ENCODE results near the gene MAP1LC3B2.

MAP1LC3B2 gene

DNA sequence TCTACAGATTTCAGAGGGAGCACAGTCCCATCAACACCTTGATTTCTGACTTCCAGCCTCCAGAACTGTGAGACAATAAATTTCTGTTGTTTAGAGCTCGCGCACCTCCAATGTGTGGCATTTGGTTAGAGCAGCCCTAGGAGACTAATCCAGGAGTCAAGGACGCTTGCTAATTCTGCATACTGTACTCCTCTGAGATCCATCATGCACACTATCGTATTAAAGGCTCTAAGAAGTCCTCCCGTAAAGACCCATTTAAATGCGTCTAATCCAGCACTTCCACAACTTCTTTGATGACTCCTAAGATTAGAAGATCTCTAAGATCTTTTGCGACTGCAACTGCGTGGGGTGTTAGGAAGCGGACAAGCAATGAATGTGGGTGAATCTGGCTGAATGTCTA lies 30.4 kb downstream of the MAP1LC3B2 start:
- TF ChIP-seq POLR2A (IDR thresholded peaks at IDR 0.05; ENCODE audit: low read depth, low read length) (no peak), PAX5 (IDR thresholded peaks at IDR 0.05; ENCODE audit: insufficient read depth, low read length, severe bottlenecking) (no peak), TAF1 (IDR thresholded peaks at IDR 0.05; ENCODE audit: low read depth, low read length) (no peak), POLR2AphosphoS5 (IDR thresholded peaks at IDR 0.05; ENCODE audit: low read depth, low read length) (no peak), POU2F2 (IDR thresholded peaks at IDR 0.05; ENCODE audit: low read depth, low read length) (no peak), SPI1 (IDR thresholded peaks at IDR 0.05; ENCODE audit: low read depth, low read length) (no peak)
- FAIRE-seq: no peak
- no peak for DNase-seq (ENCODE audit: insufficient read length, low spot score)

DNA sequence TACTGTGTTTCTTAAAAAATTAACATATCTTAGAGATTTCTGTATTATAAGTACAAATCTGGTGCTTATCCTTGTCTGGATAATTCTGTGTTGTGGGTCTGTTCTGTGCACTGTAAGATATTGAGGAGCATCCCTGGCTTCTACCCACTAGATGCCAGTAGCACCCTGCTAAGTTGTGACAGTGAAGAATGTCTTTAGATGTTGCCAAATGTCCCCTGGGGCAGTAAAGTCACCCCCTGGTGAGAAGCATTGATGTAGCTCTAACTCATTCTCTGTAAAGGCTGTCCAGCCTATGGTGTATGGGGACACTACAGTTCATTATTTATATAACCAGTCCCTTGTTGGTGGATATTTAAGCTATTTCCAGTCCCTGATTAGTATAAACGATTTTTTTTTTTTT lies 31.4 kb downstream of the MAP1LC3B2 start:
- TF ChIP-seq PAX5 (IDR thresholded peaks at IDR 0.05; ENCODE audit: insufficient read depth, low read length, severe bottlenecking) (no peak), POLR2AphosphoS5 (IDR thresholded peaks at IDR 0.05; ENCODE audit: low read depth, low read length) (no peak), POLR2A (IDR thresholded peaks at IDR 0.05; ENCODE audit: low read depth, low read length) (no peak), TAF1 (IDR thresholded peaks at IDR 0.05; ENCODE audit: low read depth, low read length) (no peak), SPI1 (IDR thresholded peaks at IDR 0.05; ENCODE audit: low read depth, low read length) (no peak), POU2F2 (IDR thresholded peaks at IDR 0.05; ENCODE audit: low read depth, low read length) (no peak)
- FAIRE-seq (no peak), DNase-seq (ENCODE audit: insufficient read length, low spot score) (no peak)

DNA sequence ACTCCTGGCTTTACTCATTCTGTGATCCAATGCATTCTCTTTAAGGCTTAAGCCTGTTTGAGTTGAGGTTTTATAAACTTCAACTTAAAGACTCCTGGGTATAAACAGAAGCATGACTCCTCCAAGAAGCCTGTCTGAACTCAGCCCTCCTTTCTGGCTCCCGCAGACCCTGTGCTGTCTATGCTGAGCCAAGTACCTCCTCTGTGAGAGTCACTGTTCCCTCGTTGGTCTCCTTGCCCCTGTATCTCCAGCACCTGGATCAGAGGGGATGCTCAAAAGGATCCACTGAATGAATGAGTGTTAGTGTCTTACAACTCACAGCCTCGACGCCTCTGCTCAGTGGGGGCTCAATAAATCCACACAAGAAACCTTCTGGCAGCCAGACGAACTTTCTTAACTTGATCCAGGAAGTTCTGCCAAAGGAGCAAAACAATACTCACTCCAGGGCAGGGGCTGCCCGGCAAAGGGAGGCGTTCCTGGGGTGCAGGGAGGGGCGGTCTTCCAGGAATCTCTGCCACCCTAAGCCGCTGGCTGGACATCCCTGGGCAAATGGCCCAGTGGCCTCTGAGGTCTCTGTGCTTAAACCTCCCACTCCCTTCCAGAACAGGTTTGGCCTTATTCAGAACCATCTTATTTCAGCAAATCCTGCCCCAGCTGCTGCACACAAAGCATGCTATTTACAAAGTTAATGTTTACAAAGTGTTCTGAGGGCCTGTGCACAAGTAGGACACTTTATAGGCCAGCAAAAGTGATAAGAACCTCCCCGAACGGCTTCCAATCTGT lies 32.9 kb downstream of the MAP1LC3B2 start:
- no peak for FAIRE-seq
- DNase-seq (ENCODE audit: insufficient read length, low spot score): no peak
- TF ChIP-seq POLR2AphosphoS5 (IDR thresholded peaks at IDR 0.05; ENCODE audit: low read depth, low read length) (no peak), POLR2A (IDR thresholded peaks at IDR 0.05; ENCODE audit: low read depth, low read length) (no peak), TAF1 (IDR thresholded peaks at IDR 0.05; ENCODE audit: low read depth, low read length) (no peak), SPI1 (IDR thresholded peaks at IDR 0.05; ENCODE audit: low read depth, low read length) (no peak), PAX5 (IDR thresholded peaks at IDR 0.05; ENCODE audit: insufficient read depth, low read length, severe bottlenecking) (no peak), POU2F2 (IDR thresholded peaks at IDR 0.05; ENCODE audit: low read depth, low read length) (no peak)

DNA sequence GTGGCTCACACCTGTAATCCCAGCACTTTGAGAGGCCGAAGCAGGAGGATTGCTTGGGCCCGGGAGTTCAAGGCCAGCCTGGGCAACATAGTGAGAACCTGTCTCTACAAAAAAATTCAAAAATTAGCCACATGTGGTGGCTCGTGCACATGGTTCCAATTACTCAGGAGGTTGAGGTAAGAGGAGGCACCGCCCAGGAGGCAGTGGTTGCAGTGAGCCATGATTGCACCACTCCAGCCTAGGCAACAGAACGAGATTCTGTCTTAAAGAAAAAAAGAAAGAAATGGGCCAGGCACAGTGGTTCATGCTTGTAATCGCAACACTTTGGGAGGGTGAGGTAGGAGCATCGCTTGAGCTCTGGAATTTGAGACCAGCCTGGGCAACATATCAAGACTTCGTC lies 33.5 kb downstream of the MAP1LC3B2 start:
- TF ChIP-seq POLR2AphosphoS5 (IDR thresholded peaks at IDR 0.05; ENCODE audit: low read depth, low read length) (no peak), PAX5 (IDR thresholded peaks at IDR 0.05; ENCODE audit: insufficient read depth, low read length, severe bottlenecking) (no peak), TAF1 (IDR thresholded peaks at IDR 0.05; ENCODE audit: low read depth, low read length) (no peak)
- FAIRE-seq: no peak
- no peak for DNase-seq (ENCODE audit: insufficient read length, low spot score)

DNA sequence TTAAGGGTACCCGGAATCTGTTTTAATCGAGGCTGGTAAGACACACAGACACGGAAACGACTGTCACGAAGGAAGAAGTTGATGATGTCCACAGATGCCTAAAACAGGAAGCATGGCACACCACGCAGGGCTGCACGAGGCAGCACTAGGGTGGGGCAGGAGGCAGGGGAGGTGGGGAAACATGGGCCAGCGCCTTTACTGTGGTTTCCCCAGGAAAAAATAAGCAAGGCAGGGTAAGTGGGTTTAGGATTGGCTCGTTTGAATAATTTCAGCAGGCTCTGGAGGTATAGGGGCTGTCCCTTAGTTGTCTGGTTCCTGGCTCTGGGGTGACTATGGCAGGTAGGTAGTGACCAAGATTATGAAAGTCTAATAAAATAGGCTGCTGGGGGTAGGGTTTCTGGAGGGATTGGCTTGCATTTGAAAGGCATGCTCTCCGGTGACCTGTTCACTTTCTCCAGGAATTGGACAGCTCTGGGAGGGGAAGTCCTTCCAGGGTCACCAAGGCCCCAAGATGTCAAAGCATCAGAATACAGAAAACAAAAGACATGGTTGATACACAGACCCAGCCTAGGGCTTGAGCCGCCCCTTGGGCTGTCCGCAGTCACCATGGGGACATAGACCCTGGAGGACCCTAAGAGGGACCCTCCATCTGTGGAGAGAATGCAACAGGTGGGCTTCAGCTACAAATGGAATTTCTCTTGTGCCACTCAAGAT lies 35.3 kb downstream of the MAP1LC3B2 start:
- DNase-seq (ENCODE audit: insufficient read length, low spot score) (no peak), FAIRE-seq (no peak)
- TF ChIP-seq POLR2A (IDR thresholded peaks at IDR 0.05; ENCODE audit: low read depth, low read length) (no peak), SPI1 (IDR thresholded peaks at IDR 0.05; ENCODE audit: low read depth, low read length) (no peak), PAX5 (IDR thresholded peaks at IDR 0.05; ENCODE audit: insufficient read depth, low read length, severe bottlenecking) (no peak), TAF1 (IDR thresholded peaks at IDR 0.05; ENCODE audit: low read depth, low read length) (no peak), POU2F2 (IDR thresholded peaks at IDR 0.05; ENCODE audit: low read depth, low read length) (no peak), POLR2AphosphoS5 (IDR thresholded peaks at IDR 0.05; ENCODE audit: low read depth, low read length) (no peak)

DNA sequence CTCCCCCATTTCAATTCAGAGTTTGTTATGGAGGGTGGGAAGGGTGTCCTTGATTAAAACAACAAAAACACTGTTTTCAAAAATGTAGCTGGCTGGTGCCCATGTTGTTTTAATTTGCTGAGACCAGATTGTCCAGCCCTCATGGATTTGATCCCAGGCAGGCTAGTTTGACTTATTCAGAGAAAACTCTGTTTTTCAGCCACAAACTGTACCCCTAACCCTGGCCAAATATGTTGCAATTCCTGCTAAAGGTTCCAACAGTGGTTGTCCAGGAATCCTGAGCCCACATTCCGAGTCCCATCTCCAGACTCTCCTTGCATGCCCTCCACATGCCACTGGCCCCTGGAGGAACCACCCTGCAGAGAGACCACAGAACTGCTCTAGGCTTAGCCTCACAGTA lies 36.0 kb downstream of the MAP1LC3B2 start:
- DNase-seq (ENCODE audit: insufficient read length, low spot score): no peak
- TF ChIP-seq SPI1 (IDR thresholded peaks at IDR 0.05; ENCODE audit: low read depth, low read length) (no peak), PAX5 (IDR thresholded peaks at IDR 0.05; ENCODE audit: insufficient read depth, low read length, severe bottlenecking) (no peak), POU2F2 (IDR thresholded peaks at IDR 0.05; ENCODE audit: low read depth, low read length) (no peak), TAF1 (IDR thresholded peaks at IDR 0.05; ENCODE audit: low read depth, low read length) (no peak), POLR2AphosphoS5 (IDR thresholded peaks at IDR 0.05; ENCODE audit: low read depth, low read length) (no peak), POLR2A (IDR thresholded peaks at IDR 0.05; ENCODE audit: low read depth, low read length) (no peak)

DNA sequence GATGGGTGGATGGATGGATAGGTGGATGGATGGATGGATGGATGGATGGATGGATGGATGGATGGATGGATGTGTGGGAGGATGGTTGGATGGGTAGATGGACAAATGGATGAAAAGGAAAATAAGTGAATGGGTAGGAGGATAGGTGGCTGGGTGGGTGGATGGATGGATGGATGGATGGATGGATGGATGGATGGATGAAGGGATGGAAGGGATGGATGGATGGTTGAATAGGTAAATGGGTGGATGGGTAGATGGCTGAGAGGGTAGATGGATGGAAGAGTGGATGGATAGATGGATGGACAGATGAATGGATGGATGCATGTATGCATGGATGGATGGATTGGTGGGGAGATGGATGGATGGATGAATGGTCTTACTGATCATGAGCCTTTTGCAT lies 36.5 kb downstream of the MAP1LC3B2 start:
- no peak for FAIRE-seq
- TF ChIP-seq PAX5 (IDR thresholded peaks at IDR 0.05; ENCODE audit: insufficient read depth, low read length, severe bottlenecking) (no peak), TAF1 (IDR thresholded peaks at IDR 0.05; ENCODE audit: low read depth, low read length) (no peak), POLR2A (IDR thresholded peaks at IDR 0.05; ENCODE audit: low read depth, low read length) (no peak), POLR2AphosphoS5 (IDR thresholded peaks at IDR 0.05; ENCODE audit: low read depth, low read length) (no peak), POU2F2 (IDR thresholded peaks at IDR 0.05; ENCODE audit: low read depth, low read length) (no peak), SPI1 (IDR thresholded peaks at IDR 0.05; ENCODE audit: low read depth, low read length) (no peak)
- DNase-seq (ENCODE audit: insufficient read length, low spot score): no peak

More for the DNA sequence above, 36.0 kb downstream of the MAP1LC3B2 start:
- FAIRE-seq: no peak

DNA sequence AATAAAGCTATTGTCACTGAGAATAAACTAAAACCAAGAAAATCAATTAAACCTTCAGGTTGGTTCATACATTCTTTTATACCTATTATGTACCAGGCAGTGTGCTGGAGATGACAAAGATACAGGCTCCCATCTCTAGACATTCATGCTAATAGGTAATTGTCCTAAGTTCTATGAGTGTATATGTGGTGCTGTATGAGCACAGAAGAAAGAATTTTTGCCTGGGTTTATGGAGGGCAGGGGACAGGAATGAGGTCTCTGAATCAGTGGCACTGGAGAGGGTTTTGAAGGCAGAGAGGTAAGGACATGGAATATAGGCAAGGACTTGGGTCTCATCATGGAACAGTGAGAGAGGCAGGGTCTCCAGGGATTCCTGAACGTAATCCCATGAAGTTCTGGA lies 38.7 kb downstream of the MAP1LC3B2 start:
- DNase-seq (ENCODE audit: insufficient read length, low spot score) (no peak), FAIRE-seq (no peak)
- TF ChIP-seq POLR2A (IDR thresholded peaks at IDR 0.05; ENCODE audit: low read depth, low read length) (no peak), PAX5 (IDR thresholded peaks at IDR 0.05; ENCODE audit: insufficient read depth, low read length, severe bottlenecking) (no peak), TAF1 (IDR thresholded peaks at IDR 0.05; ENCODE audit: low read depth, low read length) (no peak), POU2F2 (IDR thresholded peaks at IDR 0.05; ENCODE audit: low read depth, low read length) (no peak), POLR2AphosphoS5 (IDR thresholded peaks at IDR 0.05; ENCODE audit: low read depth, low read length) (no peak), SPI1 (IDR thresholded peaks at IDR 0.05; ENCODE audit: low read depth, low read length) (no peak)

All from GM12891 (cell line).